OCI-LY1 (cell line): Measurements from ENCODE around the gene MRPS21.

Experiments used
- EZH2 ChIP-seq: fragments of 200-600 bp; sonication (generic), shearing (Covaris generic); IDR thresholded peaks from 2 replicates; pipeline ENCODE4 v1.8.0; 2017; ENCODE audit warnings: borderline replicate concordance, mixed run types, mild to moderate bottlenecking, antibody characterized with exemption, low read length, moderate library complexity, mixed read lengths
- TF ChIP-seq, protein P1 (sequence below): fragments of 200-600 bp; sonication (generic), shearing (Covaris generic); IDR thresholded peaks from 2 replicates; pipeline ENCODE4 v1.5.1; 2017; ENCODE audit warnings: mild to moderate bottlenecking, antibody characterized with exemption, low read length, moderate library complexity, mixed read lengths

DNA sequence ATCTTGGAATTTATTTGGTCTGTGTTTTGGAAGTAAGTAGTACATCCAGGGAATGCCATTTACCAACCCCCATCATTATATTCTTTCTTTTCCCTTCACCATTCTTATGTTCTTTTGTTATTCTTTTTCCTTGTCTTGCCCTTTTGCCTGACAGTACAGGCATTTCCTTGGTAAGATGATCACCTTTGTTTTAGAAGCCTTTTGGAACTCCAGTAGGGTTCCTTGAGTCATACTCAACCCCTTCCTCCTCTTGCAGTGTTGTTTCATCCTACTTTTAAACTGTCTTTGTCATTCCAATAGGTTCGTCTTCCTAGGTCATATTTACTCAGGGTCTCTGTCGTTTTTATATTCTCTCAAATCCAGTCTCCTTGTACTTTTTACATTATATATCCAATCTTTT, 9.2 kb downstream of the MRPS21 start:
- TF ChIP-seq, protein P1, sequence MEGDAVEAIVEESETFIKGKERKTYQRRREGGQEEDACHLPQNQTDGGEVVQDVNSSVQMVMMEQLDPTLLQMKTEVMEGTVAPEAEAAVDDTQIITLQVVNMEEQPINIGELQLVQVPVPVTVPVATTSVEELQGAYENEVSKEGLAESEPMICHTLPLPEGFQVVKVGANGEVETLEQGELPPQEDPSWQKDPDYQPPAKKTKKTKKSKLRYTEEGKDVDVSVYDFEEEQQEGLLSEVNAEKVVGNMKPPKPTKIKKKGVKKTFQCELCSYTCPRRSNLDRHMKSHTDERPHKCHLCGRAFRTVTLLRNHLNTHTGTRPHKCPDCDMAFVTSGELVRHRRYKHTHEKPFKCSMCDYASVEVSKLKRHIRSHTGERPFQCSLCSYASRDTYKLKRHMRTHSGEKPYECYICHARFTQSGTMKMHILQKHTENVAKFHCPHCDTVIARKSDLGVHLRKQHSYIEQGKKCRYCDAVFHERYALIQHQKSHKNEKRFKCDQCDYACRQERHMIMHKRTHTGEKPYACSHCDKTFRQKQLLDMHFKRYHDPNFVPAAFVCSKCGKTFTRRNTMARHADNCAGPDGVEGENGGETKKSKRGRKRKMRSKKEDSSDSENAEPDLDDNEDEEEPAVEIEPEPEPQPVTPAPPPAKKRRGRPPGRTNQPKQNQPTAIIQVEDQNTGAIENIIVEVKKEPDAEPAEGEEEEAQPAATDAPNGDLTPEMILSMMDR, result no peak
- TF ChIP-seq EZH2, result no peak
